Osteocyte (in vitro differentiated cells): Measurements from ENCODE around the gene MYO3B. TPM values are rescaled to one million over a fixed set of nuclear protein-coding genes. Genes with fewer than 3 reads are reported as not detected.

ENCODE experiments used
- DNase-seq: peaks from one replicate; pipeline ENCODE4 v3.0.0; 2021; ENCODE audit warnings: mixed read lengths; ENCODE audit not compliant: unreplicated experiment; ENCODE audit errors: extremely low spot score
- H3K27ac Mint-ChIP-seq: one replicate; pipeline ENCODE4 v1.8.0; 2021; ENCODE audit warnings: mild to moderate bottlenecking, mixed read lengths; ENCODE audit not compliant: unreplicated experiment
- H3K27me3 Mint-ChIP-seq: one replicate; pipeline ENCODE4 v1.8.0; 2021; ENCODE audit warnings: mixed read lengths; ENCODE audit not compliant: unreplicated experiment
- H3K36me3 Mint-ChIP-seq: one replicate; pipeline ENCODE4 v1.8.0; 2021; ENCODE audit warnings: mixed read lengths; ENCODE audit not compliant: unreplicated experiment
- H3K4me1 Mint-ChIP-seq: one replicate; pipeline ENCODE4 v1.8.0; 2021; ENCODE audit warnings: mixed read lengths; ENCODE audit not compliant: unreplicated experiment
- H3K4me3 Mint-ChIP-seq: one replicate; pipeline ENCODE4 v1.8.0; 2021; ENCODE audit warnings: mild to moderate bottlenecking, moderate library complexity, mixed read lengths; ENCODE audit not compliant: unreplicated experiment
- H3K9me3 Mint-ChIP-seq: one replicate; pipeline ENCODE4 v1.8.0; 2021; ENCODE audit warnings: mixed read lengths; ENCODE audit not compliant: unreplicated experiment
- CTCF ChIP-seq: fragments of 200-600 bp; sonication (generic); IDR thresholded peaks from 2 replicates; pipeline ENCODE4 v1.5.0; 2021; ENCODE audit warnings: antibody characterized with exemption, mild to moderate bottlenecking, moderate library complexity
- total RNA-seq: library from RNA; stranded (reverse); gene quantifications from 2 replicates; pipeline ENCODE4 v1.2.1, GENCODE V29; 2021

The MYO3B gene
- total RNA-seq, 1 donor from 2014 or later: not detected

GRCh38 chr2:170336408-170336807 is 158.5 kb downstream of the MYO3B start:
- Mint-ChIP-seq H3K27me3 (peaks cover 34% of the 10 kb centered on the region), H3K27ac (no peak overlapping the region), H3K36me3 (no peaks in the 10 kb centered on the region), H3K4me1 (no peaks in the 10 kb centered on the region), H3K9me3 (peaks cover 2% of the 10 kb centered on the region), H3K4me3 (no peak overlapping the region)
- no peak for TF ChIP-seq CTCF
- DNase-seq: no peak

- DNase-seq: no peak
- Mint-ChIP-seq H3K9me3 (no peaks in the 10 kb centered on the region), H3K36me3 (no peaks in the 10 kb centered on the region), H3K4me3 (no peak overlapping the region), H3K27ac (no peak overlapping the region), H3K27me3 (peaks cover 31% of the 10 kb centered on the region), H3K4me1 (no peaks in the 10 kb centered on the region)
- TF ChIP-seq CTCF: no peak
Measured at GRCh38 chr2:170336916-170337315, 159.0 kb downstream of the MYO3B start.

GRCh38 chr2:170339322-170339721 is 161.4 kb downstream of the MYO3B start:
- H3K4me1 Mint-ChIP-seq: no peaks in the 10 kb centered on the region
- H3K4me3 Mint-ChIP-seq: no peak overlapping the region
- H3K36me3 Mint-ChIP-seq: no peaks in the 10 kb centered on the region
- no peak overlapping the region for H3K27ac Mint-ChIP-seq
- H3K9me3 Mint-ChIP-seq: no peaks in the 10 kb centered on the region
- no peak for DNase-seq
- TF ChIP-seq CTCF: no peak
- H3K27me3 Mint-ChIP-seq: peaks cover 28% of the 10 kb centered on the region

- H3K36me3 Mint-ChIP-seq: no peaks in the 10 kb centered on the region
- no peak overlapping the region for H3K4me3 Mint-ChIP-seq
- no peak for DNase-seq
- no peak overlapping the region for H3K27ac Mint-ChIP-seq
- no peak for TF ChIP-seq CTCF
- no peaks in the 10 kb centered on the region for H3K9me3 Mint-ChIP-seq
- H3K27me3 Mint-ChIP-seq: peaks cover 25% of the 10 kb centered on the region
- H3K4me1 Mint-ChIP-seq: no peaks in the 10 kb centered on the region
Measured at GRCh38 chr2:170339750-170340692, 162.1 kb downstream of the MYO3B start.

GRCh38 chr2:170340693-170341068 is 162.7 kb downstream of the MYO3B start:
- no peak for DNase-seq
- Mint-ChIP-seq H3K27me3 (peaks cover 24% of the 10 kb centered on the region), H3K36me3 (no peaks in the 10 kb centered on the region), H3K27ac (no peak overlapping the region), H3K4me3 (no peak overlapping the region), H3K4me1 (no peaks in the 10 kb centered on the region), H3K9me3 (no peaks in the 10 kb centered on the region)
- TF ChIP-seq CTCF: no peak
